IPS-15b (cell line): ENCODE results near the gene GTF2H1.
A peak's percentile ranks its signal among the peaks of the same experiment; 100 is the strongest.
"Not testable (repeated sequence)": the region's sequence is repeated elsewhere in the genome, so short reads cannot be mapped to it uniquely, and the experiment has no call there.

Experiments
- H3K27me3 ChIP-seq: one replicate; pipeline ENCODE4 v1.6.1; 2013; ENCODE audit warnings: low read length; ENCODE audit not compliant: control insufficient read depth, insufficient read depth
- H3K36me3 ChIP-seq: one replicate; pipeline ENCODE4 v1.6.1; 2013; ENCODE audit warnings: low read length; ENCODE audit not compliant: control insufficient read depth, insufficient read depth
- H3K4me1 ChIP-seq: one replicate; pipeline ENCODE4 v1.6.1; 2013; ENCODE audit warnings: mild to moderate bottlenecking, low read length; ENCODE audit not compliant: control insufficient read depth, insufficient read depth
- H3K4me3 ChIP-seq: one replicate; pipeline ENCODE4 v1.5.1; 2013; ENCODE audit warnings: low read depth, low read length
- H3K9ac ChIP-seq: one replicate; pipeline ENCODE4 v1.6.1; 2013; ENCODE audit warnings: low read depth, mild to moderate bottlenecking, low read length
- H3K9me3 ChIP-seq: one replicate; pipeline ENCODE4 v1.6.1; 2013; ENCODE audit warnings: mild to moderate bottlenecking, low read length; ENCODE audit not compliant: control insufficient read depth, insufficient read depth

Gene GTF2H1

GRCh38 chr11:18384157-18384641, 61.8 kb downstream of the GTF2H1 start:
- Histone ChIP-seq H3K4me1 (peaks cover 2% of the 10 kb centered on the region), H3K4me3 (no peak overlapping the region), H3K9me3 (no peaks in the 10 kb centered on the region), H3K27me3 (no peaks in the 10 kb centered on the region), H3K9ac (no peak overlapping the region), H3K36me3 (no peaks in the 10 kb centered on the region)

DNA sequence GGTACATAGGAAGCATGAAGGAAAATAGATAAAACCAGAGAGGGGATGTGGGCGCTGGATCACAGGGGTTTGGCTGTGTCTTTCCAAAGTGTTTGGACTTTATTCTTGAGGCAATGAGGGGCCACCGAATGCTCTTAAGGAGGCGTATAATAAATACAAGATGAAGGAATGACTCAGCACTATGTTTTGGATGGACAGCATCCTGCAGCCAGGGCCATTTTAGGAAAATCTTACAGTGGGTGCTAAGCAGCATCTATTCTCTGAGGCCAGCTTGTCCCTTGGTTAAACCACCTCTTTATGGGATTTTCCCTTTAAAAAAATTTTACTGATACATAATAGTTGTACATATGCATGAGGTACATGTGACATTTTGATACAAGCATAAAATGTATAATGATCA, 67.7 kb downstream of the GTF2H1 start:
- Histone ChIP-seq H3K4me1 (no peaks in the 10 kb centered on the region), H3K9me3 (no peaks in the 10 kb centered on the region)

DNA sequence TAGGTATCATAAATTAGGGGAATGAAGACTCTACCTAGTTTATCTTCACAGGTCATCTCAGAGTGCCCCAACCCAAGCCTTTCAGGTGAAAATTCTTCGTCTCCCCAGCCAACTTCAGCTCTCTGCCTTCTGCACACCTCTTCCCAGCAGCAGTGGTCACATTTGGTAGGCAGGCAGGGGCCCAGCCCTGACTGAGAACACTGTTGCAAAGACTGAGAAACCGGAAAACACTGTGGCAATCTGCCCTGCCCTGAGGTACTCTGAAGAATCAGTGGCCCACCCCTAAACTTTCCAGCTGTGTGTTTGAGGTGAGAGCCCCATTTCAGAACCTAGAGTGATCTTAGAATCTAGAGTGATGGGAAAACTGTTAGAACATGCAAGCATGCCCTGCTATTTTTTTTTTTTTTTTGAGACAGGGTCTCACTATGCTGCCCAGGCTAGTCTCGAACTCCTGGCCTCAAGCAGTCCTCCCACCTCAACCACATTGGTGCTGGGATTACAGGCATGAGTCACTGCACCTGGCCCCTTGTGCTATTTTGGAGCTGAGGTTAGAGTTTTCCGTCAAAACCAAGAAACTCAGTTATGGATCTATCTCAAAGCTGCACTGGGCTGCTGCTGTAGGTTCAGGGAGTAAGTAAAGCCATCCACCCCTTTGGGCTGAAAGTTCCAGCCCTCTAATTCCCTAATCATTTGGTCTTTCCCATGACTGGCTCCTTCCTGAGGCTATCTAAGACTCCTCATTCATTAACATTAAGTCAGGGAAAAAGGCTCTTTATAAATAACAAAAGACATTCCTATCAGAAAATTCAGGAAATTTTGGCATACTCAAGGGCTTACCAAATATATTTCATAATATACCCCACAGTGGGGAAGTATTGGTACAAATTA, 70.3 kb downstream of the GTF2H1 start:
- Histone ChIP-seq H3K9me3 (no peaks in the 10 kb centered on the region), H3K9ac (no peak overlapping the region), H3K36me3 (peaks cover 4% of the 10 kb centered on the region), H3K27me3 (peaks cover 20% of the 10 kb centered on the region), H3K4me3 (no peak overlapping the region), H3K4me1 (no peaks in the 10 kb centered on the region)

More for the DNA sequence above, 67.7 kb downstream of the GTF2H1 start:
- Histone ChIP-seq H3K4me3 (no peak overlapping the region), H3K9ac (no peak overlapping the region), H3K36me3 (no peaks in the 10 kb centered on the region), H3K27me3 (peaks cover 19% of the 10 kb centered on the region)

- Histone ChIP-seq H3K27me3 (peaks cover 20% of the 10 kb centered on the region), H3K9me3 (no peaks in the 10 kb centered on the region), H3K36me3 (peaks cover 4% of the 10 kb centered on the region), H3K4me3 (peak overlapping the region; percentile 84), H3K4me1 (no peaks in the 10 kb centered on the region), H3K9ac (no peak overlapping the region)
Measured at GRCh38 chr11:18393581-18394274, 71.4 kb downstream of the GTF2H1 start.

DNA sequence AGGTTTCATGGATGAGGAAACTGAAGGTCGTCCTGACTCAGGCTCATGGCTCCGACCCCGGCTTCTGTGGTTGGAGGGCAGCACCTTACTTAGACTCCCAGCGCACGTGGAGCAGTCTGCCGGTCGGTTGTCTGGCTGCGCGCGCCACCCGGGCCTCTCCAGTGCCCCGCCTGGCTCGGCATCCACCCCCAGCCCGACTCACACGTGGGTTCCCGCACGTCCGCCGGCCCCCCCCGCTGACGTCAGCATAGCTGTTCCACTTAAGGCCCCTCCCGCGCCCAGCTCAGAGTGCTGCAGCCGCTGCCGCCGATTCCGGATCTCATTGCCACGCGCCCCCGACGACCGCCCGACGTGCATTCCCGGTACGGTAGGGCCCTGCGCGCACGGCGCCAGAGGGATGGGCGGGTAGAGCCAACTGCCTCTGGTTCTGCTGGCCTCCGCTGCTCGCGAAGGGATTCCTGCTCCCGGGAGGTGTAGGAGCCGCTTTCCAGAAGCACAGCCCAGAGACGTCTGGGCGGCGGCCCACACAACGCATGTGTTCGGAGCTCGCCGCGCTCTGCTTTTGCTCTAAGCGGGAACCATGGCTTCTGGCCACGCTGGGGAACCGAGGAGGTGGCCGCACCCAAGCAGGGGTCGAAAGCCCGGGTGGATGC, 72.0 kb downstream of the GTF2H1 start, which contains the start of gene LDHA:
Gene LDHA, plus strand, starts transcription at position 289 of the 653 bp plus-strand sequence. CDS start 2,280 bp downstream, outside the sequence.
- H3K4me3 ChIP-seq, result peak within 1 kb of the TSS; percentile 84
- H3K27me3 ChIP-seq, result peaks cover 20% of the 10 kb centered on the region
- no peaks in the 10 kb centered on the region for H3K4me1 ChIP-seq
- no peaks in the 10 kb centered on the region for H3K9me3 ChIP-seq
- H3K36me3 ChIP-seq, result peaks cover 6% of the 10 kb centered on the region
- peak within 1 kb of the TSS; percentile 68 for H3K9ac ChIP-seq

GRCh38 chr11:18394928-18395734, 72.8 kb downstream of the GTF2H1 start:
- no peaks in the 10 kb centered on the region for H3K9me3 ChIP-seq
- peak overlapping the region; percentile 68 for H3K9ac ChIP-seq
- H3K36me3 ChIP-seq, result peaks cover 11% of the 10 kb centered on the region
- H3K4me1 ChIP-seq, result no peaks in the 10 kb centered on the region
- H3K27me3 ChIP-seq, result peaks cover 20% of the 10 kb centered on the region
- peak overlapping the region; percentile 84 for H3K4me3 ChIP-seq

DNA sequence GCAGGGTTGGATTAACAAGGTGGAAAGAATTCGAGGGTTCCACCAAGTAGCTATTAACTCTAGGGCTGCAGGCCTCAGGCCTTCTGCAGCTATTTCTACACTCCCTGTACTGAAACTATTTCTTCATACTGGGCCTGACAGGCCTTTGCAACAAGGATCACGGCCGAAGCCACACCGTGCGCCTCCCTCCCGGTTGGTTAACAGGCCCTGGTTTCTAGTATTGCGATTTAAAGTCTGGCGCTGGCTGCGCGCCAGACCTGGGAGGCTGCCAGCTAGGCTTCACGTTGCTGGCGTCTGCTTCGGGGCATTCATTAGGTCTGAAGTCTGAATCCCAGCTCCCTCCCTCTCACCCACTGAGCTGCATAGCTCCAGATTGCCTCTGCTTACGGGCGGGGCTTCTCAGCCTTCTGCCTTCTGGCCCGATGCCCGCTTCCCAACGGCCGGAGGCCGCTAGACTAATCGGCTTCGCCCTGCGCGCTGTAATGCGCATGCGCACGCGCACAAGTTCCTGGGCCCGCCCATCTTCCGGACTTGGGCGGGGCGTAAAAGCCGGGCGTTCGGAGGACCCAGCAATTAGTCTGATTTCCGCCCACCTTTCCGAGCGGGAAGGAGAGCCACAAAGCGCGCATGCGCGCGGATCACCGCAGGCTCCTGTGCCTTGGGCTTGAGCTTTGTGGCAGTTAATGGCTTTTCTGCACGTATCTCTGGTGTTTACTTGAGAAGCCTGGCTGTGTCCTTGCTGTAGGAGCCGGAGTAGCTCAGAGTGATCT, 73.6 kb downstream of the GTF2H1 start:
- H3K27me3 ChIP-seq, result peaks cover 20% of the 10 kb centered on the region
- H3K4me3 ChIP-seq, result peak overlapping the region; percentile 84
- H3K9me3 ChIP-seq, result no peaks in the 10 kb centered on the region
- peak overlapping the region; percentile 89 for H3K9ac ChIP-seq
- H3K36me3 ChIP-seq, result peaks cover 18% of the 10 kb centered on the region
- no peaks in the 10 kb centered on the region for H3K4me1 ChIP-seq

- no peaks in the 10 kb centered on the region for H3K9me3 ChIP-seq
- H3K4me1 ChIP-seq, result no peaks in the 10 kb centered on the region
- no peak overlapping the region for H3K4me3 ChIP-seq
- H3K27me3 ChIP-seq, result peaks cover 16% of the 10 kb centered on the region
- peaks cover 18% of the 10 kb centered on the region for H3K36me3 ChIP-seq
- no peak overlapping the region for H3K9ac ChIP-seq
Measured at GRCh38 chr11:18397921-18398320, 75.6 kb downstream of the GTF2H1 start.

GRCh38 chr11:18401077-18401476, 78.7 kb downstream of the GTF2H1 start:
- H3K9ac ChIP-seq, H3K4me1 ChIP-seq, H3K4me3 ChIP-seq, H3K27me3 ChIP-seq, H3K9me3 ChIP-seq: not testable (repeated sequence)
- peaks cover 28% of the 10 kb centered on the region for H3K36me3 ChIP-seq

DNA sequence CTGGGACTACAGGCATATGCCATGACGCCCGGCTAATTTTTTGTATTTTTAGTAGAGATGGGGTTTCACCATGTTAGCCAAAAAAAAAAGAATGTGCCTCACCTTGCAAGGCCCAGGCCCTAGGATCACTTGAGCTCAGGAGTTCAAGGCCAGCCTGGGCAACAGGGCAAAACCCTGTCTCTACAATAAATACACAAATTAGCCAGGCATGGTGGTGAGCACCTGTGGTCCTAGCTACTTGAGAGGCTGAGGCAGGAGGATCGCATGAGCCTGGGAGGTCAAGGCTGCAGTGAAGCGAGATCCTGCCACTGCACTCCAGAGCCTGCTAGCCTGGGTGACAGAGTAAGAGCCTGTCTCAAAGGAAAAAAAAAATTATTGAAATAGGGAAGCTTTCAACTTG, 81.7 kb downstream of the GTF2H1 start:
- H3K36me3 ChIP-seq, result peaks cover 26% of the 10 kb centered on the region
- no peak overlapping the region for H3K4me3 ChIP-seq
- no peaks in the 10 kb centered on the region for H3K4me1 ChIP-seq
- H3K27me3 ChIP-seq, result no peaks in the 10 kb centered on the region
- no peaks in the 10 kb centered on the region for H3K9me3 ChIP-seq
- H3K9ac ChIP-seq, result no peak overlapping the region
